CD14-positive monocyte (primary cell): ENCODE measurements around the gene GRIK4. TPM values are rescaled to one million over a fixed set of nuclear protein-coding genes. Genes with fewer than 3 reads are reported as not detected.

Source experiments
- DNase-seq, 3 donors: peaks; one replicate each; pipeline ENCODE4 v3.0.0-alpha.2; 2011 to 2022
- H2AFZ ChIP-seq: 2 replicates; pipeline ENCODE4 v1.6.0; 2012; ENCODE audit warnings: mild to moderate bottlenecking, low read depth, low read length, inconsistent platforms; ENCODE audit not compliant: insufficient read depth, poor library complexity, severe bottlenecking
- H3K27ac ChIP-seq, 2 donors: 1 replicate in 1 of 2; 2 replicates in 1 of 2; pipeline ENCODE4 v1.5.1; 2012 to 2013; ENCODE audit warnings: low read length in 2 of 2, control low read depth in 1 of 2, inconsistent platforms in 1 of 2, low read depth in 1 of 2, mild to moderate bottlenecking in 1 of 2
- H3K27me3 ChIP-seq, 2 donors: one replicate each; pipeline versions ENCODE4 v1.6.0 to v1.6.1; 2011 to 2013; ENCODE audit warnings: low read length in 2 of 2; ENCODE audit not compliant: control insufficient read depth in 2 of 2, insufficient read depth in 2 of 2
- H3K36me3 ChIP-seq, 2 donors: replicated peaks in 1 of 2; 1 replicate in 1 of 2; 2 replicates in 1 of 2; pipeline versions ENCODE4 v1.5.1 to v1.6.1; 2012 to 2013; ENCODE audit warnings: low read length in 2 of 2, control low read depth in 1 of 2, inconsistent platforms in 1 of 2, mild to moderate bottlenecking in 1 of 2; ENCODE audit not compliant: insufficient read depth in 2 of 2, control insufficient read depth in 1 of 2
- H3K4me1 ChIP-seq, 2 donors: 1 replicate in 1 of 2; 2 replicates in 1 of 2; pipeline versions ENCODE4 v1.5.1 to v1.6.1; 2012 to 2013; ENCODE audit warnings: low read length in 2 of 2, control low read depth in 1 of 2, inconsistent platforms in 1 of 2, mild to moderate bottlenecking in 1 of 2, moderate library complexity in 1 of 2; ENCODE audit not compliant: insufficient read depth in 2 of 2, control insufficient read depth in 1 of 2
- H3K4me2 ChIP-seq: replicated peaks from 2 replicates; pipeline ENCODE3; 2012; ENCODE audit warnings: low read length, moderate library complexity, mild to moderate bottlenecking; ENCODE audit not compliant: poor library complexity, severe bottlenecking; ENCODE audit errors: extremely low read depth
- H3K4me3 ChIP-seq, 3 experiments: fragments of 200-600 bp in 1 of 3; sonication (generic) in 1 of 3; replicated peaks in 1 of 3; 1 replicate in 2 of 3; 2 replicates in 1 of 3; pipeline ENCODE4 v1.5.1; 2011 to 2013; ENCODE audit warnings: low read length in 3 of 3, mild to moderate bottlenecking in 3 of 3, control low read depth in 2 of 3, low read depth in 2 of 3, inconsistent platforms in 1 of 3, moderate library complexity in 1 of 3
- H3K79me2 ChIP-seq: 2 replicates; pipeline ENCODE4 v1.6.0; 2012; ENCODE audit warnings: mild to moderate bottlenecking, control low read depth, inconsistent platforms, low read length, moderate library complexity; ENCODE audit not compliant: insufficient read depth
- H3K9ac ChIP-seq: 2 replicates; pipeline ENCODE4 v1.6.0; 2017; ENCODE audit warnings: low read length, mild to moderate bottlenecking; ENCODE audit not compliant: insufficient read depth, poor library complexity, severe bottlenecking
- H3K9me3 ChIP-seq, 2 donors: replicated peaks in 1 of 2; 1 replicate in 1 of 2; 2 replicates in 1 of 2; pipeline versions ENCODE4 v1.5.1 to v1.6.1; 2012 to 2013; ENCODE audit warnings: low read length in 2 of 2, control low read depth in 1 of 2; ENCODE audit not compliant: control insufficient read depth in 1 of 2, insufficient read depth in 1 of 2
- H4K20me1 ChIP-seq: 2 replicates; pipeline ENCODE4 v1.6.0; 2012; ENCODE audit warnings: mild to moderate bottlenecking, low read length, control low read depth, moderate library complexity; ENCODE audit not compliant: insufficient read depth
- H3K27ac Mint-ChIP-seq, 7 donors: one replicate each; pipeline ENCODE4 v1.8.0; 2020; ENCODE audit warnings: mild to moderate bottlenecking in 7 of 7, mixed read lengths in 7 of 7, moderate library complexity in 6 of 7, inconsistent platforms in 2 of 7
- H3K27me3 Mint-ChIP-seq, 3 donors: one replicate each; pipeline ENCODE4 v1.8.0; 2021 to 2022; ENCODE audit warnings: low read depth in 3 of 3, mild to moderate bottlenecking in 3 of 3, mixed read lengths in 3 of 3, moderate library complexity in 3 of 3, inconsistent platforms in 1 of 3
- H3K36me3 Mint-ChIP-seq, 2 donors: one replicate each; pipeline ENCODE4 v1.8.0; 2020; ENCODE audit warnings: mixed read lengths in 2 of 2, inconsistent platforms in 1 of 2, mild to moderate bottlenecking in 1 of 2
- H3K4me1 Mint-ChIP-seq: one replicate; pipeline ENCODE4 v1.8.0; 2020; ENCODE audit warnings: mild to moderate bottlenecking, mixed read lengths
- H3K4me3 Mint-ChIP-seq, 2 donors: one replicate each; pipeline ENCODE4 v1.8.0; 2020; ENCODE audit warnings: mild to moderate bottlenecking in 2 of 2, mixed read lengths in 2 of 2, moderate library complexity in 1 of 2
- H3K9me3 Mint-ChIP-seq, 7 donors: one replicate each; pipeline ENCODE4 v1.8.0; 2020 to 2022; ENCODE audit warnings: mixed read lengths in 7 of 7, mild to moderate bottlenecking in 6 of 7, moderate library complexity in 6 of 7, inconsistent platforms in 2 of 7
- WGBS: methylation state at CpG from one replicate; pipeline ENCODE4 v1.1.5; 2013; ENCODE audit warnings: missing lambda C conversion rate; ENCODE audit not compliant: insufficient coverage; 5-methylcytosine and 5-hydroxymethylcytosine counted together
- intact Hi-C, 2 donors: fragments of 100-400 bp; cut with micrococcal nuclease; formaldehyde crosslinking; loops; one replicate each; pipeline versions ENCODE4 v1.15.0 to v1.15.1; 2023
- polyA plus RNA-seq, 3 donors: library from polyadenylated mRNA; depleted of rRNA in 1 of 3; unstranded in 2 of 3; stranded (reverse) in 1 of 3; fragments of 300-500 nt in 2 of 3; fragments of >200 nt in 1 of 3; fragmentation: Illumina TruSeq in 2 of 3; gene quantifications; 1 replicate in 2 of 3; 2 replicates in 1 of 3; pipeline ENCODE4 v1.2.3, GENCODE V29; 2012 to 2021
- TF ChIP-seq, protein P1 (sequence below): fragments of 200-600 bp; IDR thresholded peaks from one replicate; pipeline ENCODE4 v1.8.0; 2022; ENCODE audit warnings: antibody characterized with exemption, mild to moderate bottlenecking

GRIK4 gene
- polyA plus RNA-seq, 3 donors = not detected

DNA sequence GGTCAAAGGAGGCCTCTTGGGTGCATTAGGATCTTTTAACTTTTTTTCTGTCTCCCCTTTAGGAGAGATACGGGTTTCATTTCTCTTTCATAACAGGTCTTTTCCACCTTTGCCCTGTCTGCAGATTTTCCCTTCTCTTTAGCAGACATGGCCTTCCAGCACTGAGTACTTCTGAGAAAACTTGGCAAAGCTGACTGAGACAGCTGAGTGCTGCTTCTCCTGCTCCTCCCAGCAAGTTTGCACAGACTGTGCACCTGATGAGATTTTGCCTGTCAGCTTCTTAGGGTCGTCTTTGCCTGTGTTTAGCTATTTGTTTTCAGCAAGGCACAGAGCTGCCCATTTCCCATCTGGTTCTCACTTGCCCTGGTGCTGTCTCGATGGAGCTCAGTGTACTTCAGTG, 424.8 kb downstream of the GRIK4 start:
- H3K4me3 Mint-ChIP-seq = no peak overlapping the region
- WGBS = 82% methylated on average over 3 of the region's 3 CpGs

DNA sequence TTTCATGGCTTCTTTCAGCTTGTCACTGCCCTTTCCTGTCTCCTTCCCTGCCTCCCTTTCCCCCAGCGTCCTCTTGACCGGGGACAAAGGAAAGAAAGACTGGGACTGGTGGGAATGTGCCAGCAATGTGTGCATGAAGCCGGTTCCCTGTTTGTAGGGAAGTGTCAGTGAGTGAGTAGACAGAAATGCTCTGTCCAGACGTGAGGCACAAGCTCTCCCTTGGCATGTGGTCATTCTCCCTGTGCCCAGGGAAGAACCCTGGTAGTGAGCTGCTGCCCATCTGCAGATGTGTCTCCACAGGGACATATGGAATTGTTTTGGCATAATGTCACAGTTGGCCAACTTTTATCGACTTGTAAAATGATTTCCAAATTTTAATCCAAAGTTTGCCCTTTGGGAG, 426.0 kb downstream of the GRIK4 start:
- H3K9me3 Mint-ChIP-seq = peaks cover 0 to 2% (median 0%) of the 10 kb centered on the region in 7 donors
- 65% methylated on average over 3 of the region's 5 CpGs for WGBS
- no peak overlapping the region for H3K9ac ChIP-seq

More for the DNA sequence above, 424.8 kb downstream of the GRIK4 start:
- Mint-ChIP-seq H3K27me3 (peaks cover 10 to 15% (median 14%) of the 10 kb centered on the region in 3 donors), H3K4me1 (no peaks in the 10 kb centered on the region), H3K36me3 (no peaks in the 10 kb centered on the region), H3K27ac (no peak overlapping the region), H3K9me3 (peaks cover 0 to 2% (median 0%) of the 10 kb centered on the region in 7 donors)
- no peak overlapping the region for H3K9ac ChIP-seq
- no peak overlapping the region for H3K4me2 ChIP-seq
- no peak overlapping the region for H3K27ac ChIP-seq
- no peaks in the 10 kb centered on the region for H4K20me1 ChIP-seq
- no peaks in the 10 kb centered on the region for H3K27me3 ChIP-seq
- DNase-seq = no peak
- intact Hi-C loops = no loop called here
- no peak overlapping the region for H3K4me3 ChIP-seq
- no peaks in the 10 kb centered on the region for H3K79me2 ChIP-seq
- H2AFZ ChIP-seq = no peak overlapping the region
- H3K9me3 ChIP-seq = no peaks in the 10 kb centered on the region
- TF ChIP-seq, protein P1, sequence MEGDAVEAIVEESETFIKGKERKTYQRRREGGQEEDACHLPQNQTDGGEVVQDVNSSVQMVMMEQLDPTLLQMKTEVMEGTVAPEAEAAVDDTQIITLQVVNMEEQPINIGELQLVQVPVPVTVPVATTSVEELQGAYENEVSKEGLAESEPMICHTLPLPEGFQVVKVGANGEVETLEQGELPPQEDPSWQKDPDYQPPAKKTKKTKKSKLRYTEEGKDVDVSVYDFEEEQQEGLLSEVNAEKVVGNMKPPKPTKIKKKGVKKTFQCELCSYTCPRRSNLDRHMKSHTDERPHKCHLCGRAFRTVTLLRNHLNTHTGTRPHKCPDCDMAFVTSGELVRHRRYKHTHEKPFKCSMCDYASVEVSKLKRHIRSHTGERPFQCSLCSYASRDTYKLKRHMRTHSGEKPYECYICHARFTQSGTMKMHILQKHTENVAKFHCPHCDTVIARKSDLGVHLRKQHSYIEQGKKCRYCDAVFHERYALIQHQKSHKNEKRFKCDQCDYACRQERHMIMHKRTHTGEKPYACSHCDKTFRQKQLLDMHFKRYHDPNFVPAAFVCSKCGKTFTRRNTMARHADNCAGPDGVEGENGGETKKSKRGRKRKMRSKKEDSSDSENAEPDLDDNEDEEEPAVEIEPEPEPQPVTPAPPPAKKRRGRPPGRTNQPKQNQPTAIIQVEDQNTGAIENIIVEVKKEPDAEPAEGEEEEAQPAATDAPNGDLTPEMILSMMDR = no peak
- H3K4me1 ChIP-seq = no peaks in the 10 kb centered on the region
- H3K36me3 ChIP-seq = no peaks in the 10 kb centered on the region

More for the DNA sequence above, 426.0 kb downstream of the GRIK4 start:
- no peaks in the 10 kb centered on the region for H4K20me1 ChIP-seq
- Mint-ChIP-seq H3K36me3 (no peaks in the 10 kb centered on the region), H3K27ac (no peak overlapping the region), H3K27me3 (peaks cover 10 to 13% (median 13%) of the 10 kb centered on the region in 3 donors), H3K4me3 (no peak overlapping the region), H3K4me1 (no peaks in the 10 kb centered on the region)
- intact Hi-C loops = no loop called here
- H3K27ac ChIP-seq = no peak overlapping the region
- no peak overlapping the region for H3K4me2 ChIP-seq
- H3K27me3 ChIP-seq = no peaks in the 10 kb centered on the region
- no peaks in the 10 kb centered on the region for H3K36me3 ChIP-seq
- H3K4me1 ChIP-seq = no peaks in the 10 kb centered on the region
- no peak overlapping the region for H3K4me3 ChIP-seq
- H2AFZ ChIP-seq = no peak overlapping the region
- H3K9me3 ChIP-seq = no peaks in the 10 kb centered on the region
- DNase-seq = no peak
- TF ChIP-seq, protein P1 = no peak
- no peaks in the 10 kb centered on the region for H3K79me2 ChIP-seq
